Fibroblast of villous mesenchyme (primary cell): ENCODE results near the gene CYB5RL. TPM values are rescaled to one million over a fixed set of nuclear protein-coding genes. Genes with fewer than 3 reads are reported as not detected.
"Not testable (repeated sequence)": the region's sequence is repeated elsewhere in the genome, so short reads cannot be mapped to it uniquely, and the experiment has no call there.

Experiments
- DNase-seq: peaks from one replicate; pipeline ENCODE4 v3.0.0-alpha.2; 2010; ENCODE audit warnings: low read depth
- H3K4me3 ChIP-seq: 2 replicates; pipeline ENCODE4 v1.5.1; 2011; ENCODE audit warnings: low read depth, mild to moderate bottlenecking, low read length
- CTCF ChIP-seq: IDR thresholded peaks from 2 replicates; pipeline ENCODE4 v1.5.1; 2012; ENCODE audit warnings: low read depth, mild to moderate bottlenecking, low read length; ENCODE audit not compliant: insufficient read depth
- total RNA-seq: library from RNA; depleted of rRNA; stranded (reverse); fragments of >200 nt; gene quantifications from 2 replicates; pipeline ENCODE4 v1.2.3, GENCODE V29; 2012

Gene CYB5RL
- total RNA-seq, 1 donor, result 4.3 TPM

DNA sequence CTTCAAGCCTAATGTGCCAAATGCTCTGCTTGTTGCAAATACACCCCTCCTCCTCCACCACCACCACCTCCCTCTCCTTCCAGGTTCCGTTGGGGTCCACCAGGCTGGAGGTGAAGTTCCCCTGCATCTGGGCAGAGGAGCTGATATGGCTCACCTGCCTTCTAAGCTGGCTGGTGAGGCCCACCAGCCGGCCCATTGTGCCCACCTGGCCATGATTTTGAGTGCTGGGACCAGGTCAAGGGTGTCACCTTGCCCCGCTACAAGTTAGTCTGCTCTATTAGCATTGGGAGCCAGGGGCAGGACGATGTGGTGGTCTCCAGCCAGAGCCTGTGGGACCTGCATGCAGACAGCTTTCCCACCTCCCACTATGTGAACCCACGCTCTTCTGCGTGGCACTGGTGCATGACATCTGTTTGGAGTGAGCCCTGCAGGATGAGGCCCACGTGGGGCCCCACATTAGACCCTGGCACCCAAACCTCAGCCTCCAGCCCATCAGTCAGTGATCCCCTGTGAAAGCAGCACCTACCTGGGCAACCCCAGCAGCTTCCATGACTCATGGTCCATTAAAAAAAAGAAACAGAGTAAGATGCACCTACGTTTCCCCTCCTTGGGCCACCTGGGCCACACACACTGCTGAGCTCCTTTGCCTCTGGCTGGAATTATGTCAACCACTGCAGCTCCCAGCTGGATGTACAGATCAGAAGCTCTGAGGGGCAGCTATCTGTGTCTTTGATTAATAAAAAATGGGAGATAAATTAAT lies 31.4 kb downstream of the CYB5RL start:
- no peak for DNase-seq
- no peak for TF ChIP-seq CTCF
- no peak overlapping the region for H3K4me3 ChIP-seq

- H3K4me3 ChIP-seq, result no peak overlapping the region
- no peak for TF ChIP-seq CTCF
- no peak for DNase-seq
Observed at GRCh38 chr1:54167422-54168139, 32.2 kb downstream of the CYB5RL start.

- not testable (repeated sequence) for DNase-seq, H3K4me3 ChIP-seq
Observed at GRCh38 chr1:54166357-54166756, 33.5 kb downstream of the CYB5RL start.

- H3K4me3 ChIP-seq, result no peak overlapping the region
- no peak for TF ChIP-seq CTCF
- DNase-seq, result no peak
Observed at GRCh38 chr1:54165146-54165545, 34.7 kb downstream of the CYB5RL start.

DNA sequence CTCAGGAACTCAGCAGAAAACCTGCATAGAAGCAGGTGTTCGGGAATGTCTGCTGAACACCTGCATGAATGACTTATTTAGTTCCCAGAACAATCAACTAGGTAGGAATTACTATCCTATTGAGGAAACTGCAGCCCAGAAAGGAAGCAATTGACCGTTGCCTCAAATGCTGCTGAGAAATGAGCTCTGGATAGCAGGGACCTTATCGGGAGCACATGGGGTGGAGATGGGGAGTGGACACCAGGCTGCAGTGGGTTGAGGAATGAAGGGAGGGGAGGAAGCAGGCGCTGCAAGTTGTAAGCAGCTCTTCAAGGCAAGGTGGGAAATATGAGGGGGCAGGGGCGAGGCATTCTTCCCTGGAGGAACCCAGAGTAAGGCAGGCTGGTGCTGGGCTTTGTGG lies 36.3 kb downstream of the CYB5RL start:
- no peak for DNase-seq
- H3K4me3 ChIP-seq, result no peak overlapping the region
- no peak for TF ChIP-seq CTCF

GRCh38 chr1:54163051-54163450 lies 36.8 kb downstream of the CYB5RL start:
- H3K4me3 ChIP-seq, result no peak overlapping the region
- DNase-seq, result no peak
- TF ChIP-seq CTCF, result no peak

DNA sequence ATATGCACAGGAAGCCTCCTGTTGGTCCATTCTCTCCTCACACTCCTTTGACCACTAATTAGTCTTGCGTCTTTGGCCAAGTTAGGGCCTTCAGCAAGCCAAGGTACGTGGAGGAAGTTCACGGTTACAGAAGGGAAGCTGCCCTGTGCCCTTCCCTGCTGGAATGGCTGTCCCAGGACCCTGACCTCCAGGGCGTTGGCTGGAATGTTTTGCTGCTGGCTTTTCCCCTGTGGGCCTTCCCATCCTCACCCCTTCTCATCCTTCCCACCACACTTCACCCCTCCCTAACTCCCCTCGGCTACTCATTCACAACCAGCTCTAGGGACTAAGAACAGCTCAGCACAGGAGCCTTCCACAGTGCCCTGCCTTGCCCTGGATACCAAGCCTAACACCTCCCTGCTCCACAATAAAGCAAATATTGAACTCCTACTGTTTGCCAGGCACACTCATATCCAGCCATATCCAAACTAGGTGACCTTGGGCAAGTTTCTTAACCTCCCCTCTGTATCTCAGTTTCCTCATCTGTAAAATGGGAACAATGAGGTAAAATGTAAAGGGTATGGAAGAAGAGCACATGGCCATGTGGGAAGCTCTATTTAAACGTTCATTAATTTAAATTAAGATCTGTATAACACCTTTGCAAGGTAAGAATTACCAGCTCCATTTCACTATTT lies 38.2 kb downstream of the CYB5RL start:
- no peak for TF ChIP-seq CTCF
- no peak overlapping the region for H3K4me3 ChIP-seq
- DNase-seq, result no peak
